HepG2 (cell line): ENCODE results near the gene CRAT. TPM values are rescaled to one million over a fixed set of nuclear protein-coding genes. Genes with fewer than 3 reads are reported as not detected.

Source experiments
- ARNT ChIP-seq: fragments of 450-650 bp; IDR thresholded peaks from 2 replicates; pipeline ENCODE4 v1.6.1; 2017
- CBX1 ChIP-seq: IDR thresholded peaks from one replicate; pipeline ENCODE4 v1.6.1; 2016; ENCODE audit warnings: antibody characterized with exemption, low read depth
- DDIT3 ChIP-seq: sonication (generic); formaldehyde crosslinking; IDR thresholded peaks from 2 replicates; pipeline ENCODE4 v1.4.0; 2020; ENCODE audit warnings: mild to moderate bottlenecking, missing genetic modification reagents
- DMTF1 ChIP-seq: sonication (generic); formaldehyde crosslinking; IDR thresholded peaks from 2 replicates; pipeline ENCODE4 v1.4.0; 2020; ENCODE audit warnings: mild to moderate bottlenecking, missing genetic modification reagents
- HMG20A ChIP-seq: IDR thresholded peaks from 2 replicates; pipeline ENCODE4 v1.6.1; 2016; ENCODE audit warnings: borderline replicate concordance
- MIER3 ChIP-seq: IDR thresholded peaks from 2 replicates; pipeline ENCODE4 v1.6.1; 2016; ENCODE audit warnings: missing compliant biosample characterization, borderline replicate concordance
- MTA3 ChIP-seq: sonication (generic); formaldehyde crosslinking; IDR thresholded peaks from 2 replicates; pipeline ENCODE4 v1.4.0; 2020; ENCODE audit warnings: missing genetic modification reagents
- NR3C1 ChIP-seq: sonication (generic); formaldehyde crosslinking; IDR thresholded peaks from 2 replicates; pipeline ENCODE4 v1.4.0; 2020; ENCODE audit warnings: missing genetic modification reagents
- RFX3 ChIP-seq: IDR thresholded peaks from 2 replicates; pipeline ENCODE4 v1.6.1; 2016; ENCODE audit warnings: missing biosample characterization, missing genetic modification reagents
- RNF2 ChIP-seq: fragments of 450-650 bp; conservative IDR thresholded peaks from 2 replicates; pipeline ENCODE4 v1.6.1; 2016; ENCODE audit warnings: low read depth
- SP2 ChIP-seq: sonication (generic); formaldehyde crosslinking; IDR thresholded peaks from 2 replicates; pipeline ENCODE4 v1.5.1; 2020; ENCODE audit warnings: mild to moderate bottlenecking, missing genetic modification reagents
- SPEN ChIP-seq: sonication (generic); formaldehyde crosslinking; IDR thresholded peaks from 2 replicates; pipeline ENCODE4 v1.5.1; 2020; ENCODE audit warnings: low read depth, mild to moderate bottlenecking, missing genetic modification reagents
- SRSF4 ChIP-seq: fragments of 200-400 bp; formaldehyde crosslinking; IDR thresholded peaks from one replicate; pipeline ENCODE4 v1.6.1; 2018; ENCODE audit warnings: mild to moderate bottlenecking, low read depth, low read length, moderate library complexity; ENCODE audit not compliant: poor library complexity, severe bottlenecking
- ZBTB39 ChIP-seq: sonication (generic); formaldehyde crosslinking; IDR thresholded peaks from 2 replicates; pipeline ENCODE4 v1.5.0; 2020; ENCODE audit warnings: missing genetic modification reagents
- ZNF143 ChIP-seq: sonication (generic); formaldehyde crosslinking; IDR thresholded peaks from 2 replicates; pipeline ENCODE4 v1.4.0; 2020; ENCODE audit warnings: missing genetic modification reagents
- ZNF383 ChIP-seq: sonication (generic); formaldehyde crosslinking; IDR thresholded peaks from 2 replicates; pipeline ENCODE4 v1.4.0; 2020; ENCODE audit warnings: missing genetic modification reagents, mild to moderate bottlenecking, borderline replicate concordance
- ZNF431 ChIP-seq: sonication (generic); formaldehyde crosslinking; IDR thresholded peaks from 2 replicates; pipeline ENCODE4 v1.9.0; 2022; ENCODE audit warnings: missing genetic modification reagents, low read depth, mild to moderate bottlenecking, borderline replicate concordance
- ZNF451 ChIP-seq: sonication (generic); formaldehyde crosslinking; IDR thresholded peaks from 2 replicates; pipeline ENCODE4 v1.5.0; 2020; ENCODE audit warnings: mild to moderate bottlenecking, missing genetic modification reagents
- ZNF496 ChIP-seq: sonication (generic); formaldehyde crosslinking; IDR thresholded peaks from 2 replicates; pipeline ENCODE4 v1.8.1; 2023; ENCODE audit warnings: mild to moderate bottlenecking, moderate library complexity, missing genetic modification reagents; ENCODE audit not compliant: insufficient replicate concordance
- ZNF572 ChIP-seq: sonication (generic); formaldehyde crosslinking; IDR thresholded peaks from 2 replicates; pipeline ENCODE4 v1.5.1; 2020; ENCODE audit warnings: mild to moderate bottlenecking, missing genetic modification reagents
- ZNF740 ChIP-seq: sonication (generic); formaldehyde crosslinking; IDR thresholded peaks from 2 replicates; pipeline ENCODE4 v1.4.0; 2020; ENCODE audit warnings: missing genetic modification reagents
- ZSCAN5A ChIP-seq: sonication (generic); formaldehyde crosslinking; IDR thresholded peaks from 2 replicates; pipeline ENCODE4 v1.8.0; 2022; ENCODE audit warnings: mild to moderate bottlenecking, missing genetic modification reagents, borderline replicate concordance
- polyA plus RNA-seq, 8 experiments: library from polyadenylated mRNA; depleted of rRNA in 3 of 8; stranded (reverse) in 7 of 8; unstranded in 1 of 8; fragments of >200 nt; fragmentation: Illumina TruSeq in 4 of 8; extraction: Trizol in 4 of 8; gene quantifications; 2 replicates each; pipeline versions ENCODE4 v1.2.1 to v1.2.3, GENCODE V29; 2011 to 2016; ENCODE audit warnings: low read depth in 4 of 8, missing spikeins in 1 of 8, mixed read lengths in 1 of 8; ENCODE audit not compliant: insufficient read depth in 1 of 8
- total RNA-seq, 5 experiments: library from RNA; depleted of rRNA; stranded (reverse); fragments of >200 nt; fragmentation: Illumina TruSeq; extraction: Trizol; gene quantifications; 2 replicates each; pipeline ENCODE4 v1.2.3, GENCODE V29; 2016; ENCODE audit warnings: low read depth in 1 of 5

Gene CRAT
- total and polyA plus RNA-seq, 2 of the 13 experiments (the other 11 are each of a cell fraction or from before 2014, with no cell fraction given) = 26.1 to 26.6 TPM

GRCh38 chr9:129109952-129110739 is 447 bp downstream of the CRAT start (continued):
- TF ChIP-seq DDIT3 (CRISPR knock-in tag) = no peak
- no peak for TF ChIP-seq ZNF431 (CRISPR knock-in tag)
- no peak for TF ChIP-seq RNF2
- TF ChIP-seq RFX3 (CRISPR knock-in tag) = no peak
- no peak for TF ChIP-seq ZNF740 (CRISPR knock-in tag)
- no peak for TF ChIP-seq HMG20A (CRISPR knock-in tag)
- no peak for TF ChIP-seq SP2
- TF ChIP-seq MIER3 (CRISPR knock-in tag) = peak; percentile 9; the same call in 1 of the 2 replicates
- no peak for TF ChIP-seq CBX1
- TF ChIP-seq ZNF383 = no peak
- no peak for TF ChIP-seq ARNT
- peak; percentile 100 for TF ChIP-seq ZSCAN5A (CRISPR knock-in tag)
- no peak for TF ChIP-seq SPEN (CRISPR knock-in tag)
- no peak for TF ChIP-seq MTA3 (CRISPR knock-in tag)
- no peak for TF ChIP-seq SRSF4
- no peak for TF ChIP-seq ZNF572 (CRISPR knock-in tag)
- no peak for TF ChIP-seq ZNF496 (CRISPR knock-in tag)
- TF ChIP-seq ZNF143 (CRISPR knock-in tag) = 0 out of 2 replicates have a peak, but pooled peaks have one; percentile 13
- TF ChIP-seq NR3C1 (CRISPR knock-in tag) = no peak
- no peak for TF ChIP-seq ZBTB39 (CRISPR knock-in tag)
- TF ChIP-seq ZNF451 (CRISPR knock-in tag) = peak; percentile 33; the same call in 1 of the 2 replicates
- no peak for TF ChIP-seq DMTF1
